H9 (cell line): ENCODE results near the gene VPS72. TPM values are rescaled to one million over a fixed set of nuclear protein-coding genes. Genes with fewer than 3 reads are reported as not detected.

ENCODE experiments used
- DNase-seq: peaks from one replicate; pipeline ENCODE4 v3.0.0-alpha.2; 2017
- H2AFZ ChIP-seq: one replicate; pipeline ENCODE4 v1.6.1; 2013; ENCODE audit warnings: mild to moderate bottlenecking, low read length, control low read depth, moderate library complexity
- H2AK5ac ChIP-seq: 2 replicates; pipeline ENCODE4 v1.6.1; 2013; ENCODE audit warnings: low read length, control low read depth, mixed read lengths; ENCODE audit not compliant: insufficient read length
- H2BK120ac ChIP-seq: one replicate; pipeline ENCODE4 v1.6.1; 2013; ENCODE audit warnings: low read depth, mild to moderate bottlenecking, low read length, control low read depth, inconsistent platforms; ENCODE audit not compliant: poor library complexity, severe bottlenecking
- H2BK12ac ChIP-seq: 2 replicates; pipeline ENCODE4 v1.6.1; 2013; ENCODE audit warnings: low read length, control low read depth, mixed read lengths, low read depth; ENCODE audit not compliant: insufficient read length
- H2BK15ac ChIP-seq: 2 replicates; pipeline ENCODE4 v1.6.1; 2013; ENCODE audit warnings: low read depth, low read length, control low read depth
- H2BK20ac ChIP-seq: one replicate; pipeline ENCODE4 v1.6.1; 2013; ENCODE audit warnings: low read depth, mild to moderate bottlenecking, low read length, control low read depth, inconsistent platforms; ENCODE audit not compliant: poor library complexity, severe bottlenecking
- H2BK5ac ChIP-seq: 2 replicates; pipeline ENCODE4 v1.6.1; 2013; ENCODE audit warnings: low read length, control low read depth, mixed read lengths; ENCODE audit not compliant: insufficient read length
- H3K14ac ChIP-seq: 2 replicates; pipeline ENCODE4 v1.6.1; 2013; ENCODE audit warnings: low read length, control low read depth; ENCODE audit not compliant: insufficient read depth
- H3K18ac ChIP-seq: 2 replicates; pipeline ENCODE4 v1.6.1; 2013; ENCODE audit warnings: low read depth, mild to moderate bottlenecking, mixed read lengths, low read length, control low read depth; ENCODE audit not compliant: insufficient read length
- H3K23ac ChIP-seq: 2 replicates; pipeline ENCODE4 v1.6.1; 2013; ENCODE audit warnings: low read length, control low read depth, mixed read lengths, low read depth; ENCODE audit not compliant: insufficient read length
- H3K23me2 ChIP-seq: 2 replicates; pipeline ENCODE4 v1.6.1; 2013; ENCODE audit warnings: low read depth, mild to moderate bottlenecking, mixed read lengths, low read length, control low read depth; ENCODE audit not compliant: insufficient read length, poor library complexity, severe bottlenecking
- H3K27ac ChIP-seq: 2 replicates; pipeline ENCODE4 v1.5.1; 2013; ENCODE audit warnings: low read length, control low read depth, mixed read lengths, low read depth; ENCODE audit not compliant: insufficient read length
- H3K27me3 ChIP-seq: 2 replicates; pipeline ENCODE4 v1.6.1; 2013; ENCODE audit warnings: low read length, control low read depth, inconsistent platforms; ENCODE audit not compliant: insufficient read depth
- H3K4ac ChIP-seq: 2 replicates; pipeline ENCODE4 v1.6.1; 2013; ENCODE audit warnings: low read depth, mild to moderate bottlenecking, control low read depth, inconsistent platforms, low read length, moderate library complexity
- H3K4me1 ChIP-seq: 2 replicates; pipeline ENCODE4 v1.6.1; 2013; ENCODE audit warnings: low read length, control low read depth, inconsistent platforms; ENCODE audit not compliant: insufficient read depth
- H3K4me2 ChIP-seq: 2 replicates; pipeline ENCODE4 v1.6.1; 2013; ENCODE audit warnings: low read length, control low read depth, mixed read lengths; ENCODE audit not compliant: insufficient read length, insufficient read depth
- H3K56ac ChIP-seq: 2 replicates; pipeline ENCODE4 v1.6.1; 2013; ENCODE audit warnings: low read depth, mild to moderate bottlenecking, mixed read lengths, low read length, control low read depth; ENCODE audit not compliant: insufficient read length
- H3K79me1 ChIP-seq: 2 replicates; pipeline ENCODE4 v1.6.1; 2013; ENCODE audit warnings: low read depth, mild to moderate bottlenecking, moderate library complexity, low read length, control low read depth, inconsistent platforms; ENCODE audit not compliant: insufficient read depth, poor library complexity, severe bottlenecking
- H3K79me2 ChIP-seq: 2 replicates; pipeline ENCODE4 v1.6.1; 2013; ENCODE audit warnings: low read length, control low read depth, inconsistent platforms; ENCODE audit not compliant: insufficient read depth
- H3K9ac ChIP-seq: 2 replicates; pipeline ENCODE4 v1.6.1; 2013; ENCODE audit warnings: low read length, control low read depth, mixed read lengths; ENCODE audit not compliant: insufficient read length; ENCODE audit errors: extremely low read depth
- H3K9me3 ChIP-seq: one replicate; pipeline ENCODE4 v1.6.1; 2013; ENCODE audit warnings: low read depth, low read length, inconsistent platforms; ENCODE audit not compliant: control insufficient read depth
- H3T11ph ChIP-seq: one replicate; pipeline ENCODE4 v1.6.1; 2013; ENCODE audit warnings: mild to moderate bottlenecking, low read length, control low read depth, inconsistent platforms
- H4K20me1 ChIP-seq: one replicate; pipeline ENCODE4 v1.6.1; 2013; ENCODE audit not compliant: control insufficient read depth, insufficient read length, insufficient read depth
- H4K5ac ChIP-seq: 2 replicates; pipeline ENCODE4 v1.6.1; 2013; ENCODE audit warnings: low read depth, mild to moderate bottlenecking, mixed read lengths, low read length, control low read depth; ENCODE audit not compliant: insufficient read length
- H4K8ac ChIP-seq: replicated peaks from 2 replicates; pipeline ENCODE4 v1.6.1; 2013; ENCODE audit warnings: low read length, control low read depth, mixed read lengths, low read depth; ENCODE audit not compliant: insufficient read length
- H4K91ac ChIP-seq: 2 replicates; pipeline ENCODE4 v1.6.1; 2013; ENCODE audit warnings: low read depth, mild to moderate bottlenecking, moderate library complexity, mixed read lengths, low read length, control low read depth; ENCODE audit not compliant: insufficient read length
- H3K27ac Mint-ChIP-seq, 3 experiments: 2 replicates in 2 of 3; 3 replicates in 1 of 3; pipeline ENCODE4 v1.8.0; 2020 to 2021; ENCODE audit warnings: mixed read lengths in 3 of 3, mild to moderate bottlenecking in 1 of 3, moderate library complexity in 1 of 3
- H3K27me3 Mint-ChIP-seq: 2 replicates; pipeline ENCODE4 v1.8.0; 2021; ENCODE audit warnings: low read depth, mild to moderate bottlenecking, moderate library complexity, mixed read lengths
- H3K36me3 Mint-ChIP-seq, 3 experiments: 2 replicates in 2 of 3; 3 replicates in 1 of 3; pipeline ENCODE4 v1.8.0; 2020 to 2021; ENCODE audit warnings: low read depth in 3 of 3, mixed read lengths in 3 of 3; ENCODE audit not compliant: insufficient read depth in 1 of 3
- H3K4me1 Mint-ChIP-seq, 2 experiments: 2 replicates each; pipeline ENCODE4 v1.8.0; 2020; ENCODE audit warnings: mixed read lengths in 2 of 2
- H3K4me3 Mint-ChIP-seq, 2 experiments: 2 replicates in 1 of 2; 3 replicates in 1 of 2; pipeline ENCODE4 v1.8.0; 2020 to 2021; ENCODE audit warnings: mild to moderate bottlenecking in 2 of 2, mixed read lengths in 2 of 2, moderate library complexity in 1 of 2
- H3K9me3 Mint-ChIP-seq, 2 experiments: 2 replicates in 1 of 2; 3 replicates in 1 of 2; pipeline ENCODE4 v1.8.0; 2020; ENCODE audit warnings: mild to moderate bottlenecking in 2 of 2, mixed read lengths in 2 of 2, moderate library complexity in 1 of 2
- CTCF ChIP-seq: fragments of 200-600 bp; sonication (generic); conservative IDR thresholded peaks from 3 replicates; pipeline ENCODE4 v1.8.0; 2021; ENCODE audit warnings: antibody characterized with exemption, mild to moderate bottlenecking
- WGBS: extraction: QIAGEN DNeasy Blood & Tissue Kit; methylation state at CpG from one replicate; pipeline ENCODE4 v1.1.7; 2013; ENCODE audit warnings: missing lambda C conversion rate, low lambda C conversion rate, mixed read lengths; ENCODE audit not compliant: insufficient read length; ENCODE audit errors: extremely low coverage; 5-methylcytosine and 5-hydroxymethylcytosine counted together
- total RNA-seq: library from RNA; stranded (reverse); gene quantifications from 2 replicates; pipeline ENCODE4 v1.2.1, GENCODE V29; 2021

The VPS72 gene
- total RNA-seq, 1 experiment from 2014 or later = 91.4 TPM

- DNase-seq = no peak
- Histone ChIP-seq H4K91ac (no peak overlapping the region), H4K20me1 (no peaks in the 10 kb centered on the region), H3K9me3 (no peaks in the 10 kb centered on the region), H3K27me3 (no peaks in the 10 kb centered on the region), H2BK20ac (no peak overlapping the region), H3K18ac (no peak overlapping the region), H4K8ac (no peak overlapping the region), H3K4me2 (no peak overlapping the region), H3K23ac (no peak overlapping the region), H2BK15ac (no peak overlapping the region), H3K56ac (no peak overlapping the region), H2BK12ac (no peak overlapping the region), H3K4me1 (no peaks in the 10 kb centered on the region), H3T11ph (no peak overlapping the region), H3K4ac (no peak overlapping the region), H2AK5ac (no peak overlapping the region), H3K79me2 (peaks cover 10% of the 10 kb centered on the region; the same call in 1 of the 2 replicates), H3K9ac (no peak overlapping the region), H2BK120ac (no peak overlapping the region), H3K79me1 (no peaks in the 10 kb centered on the region), H4K5ac (no peak overlapping the region), H3K27ac (no peak overlapping the region), H3K14ac (no peak overlapping the region), H2BK5ac (no peak overlapping the region), H2AFZ (no peak overlapping the region), H3K23me2 (peaks cover 4% of the 10 kb centered on the region)
- TF ChIP-seq CTCF = no peak
- Mint-ChIP-seq H3K4me1 (peaks cover 13 to 20% of the 10 kb centered on the region in 2 experiments), H3K27ac (no peak overlapping the region), H3K36me3 (peaks cover 0 to 4% (median 0%) of the 10 kb centered on the region in 3 experiments; a peak in 1 of 7 replicates), H3K9me3 (no peaks in the 10 kb centered on the region; a peak in 1 of 5 replicates), H3K4me3 (no peak overlapping the region), H3K27me3 (peaks cover 4% of the 10 kb centered on the region; the same call in 1 of the 2 replicates)
- WGBS = no CpG with 5 or more reads among the region's 6 CpGs
Measured at GRCh38 chr1:151193304-151193703, 3.3 kb upstream of the VPS72 start.
